Renal cortex interstitium (tissue), 11 donors: ENCODE measurements around the gene TM4SF4. TPM values are rescaled to one million over a fixed set of nuclear protein-coding genes. Genes with fewer than 3 reads are reported as not detected.

Experiments used
- DNase-seq, 11 donors: peaks; one replicate each; pipeline ENCODE4 v3.0.0-alpha.2; 2013; ENCODE audit warnings: low read depth in 9 of 11, low spot score in 4 of 11; ENCODE audit errors: extremely low read depth in 1 of 11
- polyA plus RNA-seq, 3 donors: library from polyadenylated mRNA; unstranded; fragments of 120-200 nt; gene quantifications; one replicate each; pipeline ENCODE4 v1.2.1, GENCODE V29; 2013; ENCODE audit not compliant: insufficient read length in 3 of 3

The TM4SF4 gene
- polyA plus RNA-seq, 3 donors = 2.5 to 4.2 (median 3.2) TPM

GRCh38 chr3:149501524-149501923, 27.0 kb downstream of the TM4SF4 start:
- DNase-seq = no peak

- no peak for DNase-seq
Observed at GRCh38 chr3:149502438-149502837, 27.9 kb downstream of the TM4SF4 start.

GRCh38 chr3:149506540-149506939, 32.0 kb downstream of the TM4SF4 start:
- no peak for DNase-seq

- no peak for DNase-seq
Observed at GRCh38 chr3:149506965-149507364, 32.5 kb downstream of the TM4SF4 start.

- DNase-seq = no peak
Observed at GRCh38 chr3:149507491-149508324, 33.2 kb downstream of the TM4SF4 start.

GRCh38 chr3:149509526-149509925, 35.0 kb downstream of the TM4SF4 start:
- no peak for DNase-seq

GRCh38 chr3:149510480-149510879, 36.0 kb downstream of the TM4SF4 start:
- no peak for DNase-seq

GRCh38 chr3:149511040-149511626, 36.6 kb downstream of the TM4SF4 start:
- no peak for DNase-seq

GRCh38 chr3:149512073-149512782, 37.7 kb downstream of the TM4SF4 start:
- DNase-seq = peak in 6 of 11 donors; percentile 43 to 58 (median 53)

GRCh38 chr3:149514471-149514870, 40.0 kb downstream of the TM4SF4 start:
- DNase-seq = no peak

GRCh38 chr3:149515249-149515648, 40.8 kb downstream of the TM4SF4 start:
- no peak for DNase-seq

- DNase-seq = no peak
Observed at GRCh38 chr3:149516920-149517319, 42.4 kb downstream of the TM4SF4 start.

- DNase-seq = no peak
Observed at GRCh38 chr3:149519912-149520311, 45.4 kb downstream of the TM4SF4 start.

GRCh38 chr3:149523512-149524299, 49.2 kb downstream of the TM4SF4 start:
- DNase-seq = no peak

- no peak for DNase-seq
Observed at GRCh38 chr3:149527531-149528339, 53.2 kb downstream of the TM4SF4 start.

GRCh38 chr3:149528340-149528650, 53.8 kb downstream of the TM4SF4 start:
- no peak for DNase-seq

- DNase-seq = no peak
Observed at GRCh38 chr3:149529099-149529498, 54.6 kb downstream of the TM4SF4 start.

- no peak for DNase-seq
Observed at GRCh38 chr3:149532489-149533180, 58.1 kb downstream of the TM4SF4 start.
